NB4 (cell line): Measurements from ENCODE around the gene DFFB.

Source experiments
- CTCF ChIP-seq: IDR thresholded peaks from one replicate; pipeline ENCODE4 v1.5.1; 2012; ENCODE audit warnings: low read depth, low read length
- POLR2A ChIP-seq: IDR thresholded peaks from 2 replicates; pipeline ENCODE4 v1.6.1; 2011; ENCODE audit warnings: mild to moderate bottlenecking; ENCODE audit not compliant: insufficient read length; ENCODE audit errors: extremely low read depth

- TF ChIP-seq POLR2A (no peak), CTCF (no peak)
Observed at GRCh38 chr1:3922851-3923250, 65.6 kb downstream of the DFFB start.
